Measurements from ENCODE around the gene CIITA.

The CIITA gene

DNA sequence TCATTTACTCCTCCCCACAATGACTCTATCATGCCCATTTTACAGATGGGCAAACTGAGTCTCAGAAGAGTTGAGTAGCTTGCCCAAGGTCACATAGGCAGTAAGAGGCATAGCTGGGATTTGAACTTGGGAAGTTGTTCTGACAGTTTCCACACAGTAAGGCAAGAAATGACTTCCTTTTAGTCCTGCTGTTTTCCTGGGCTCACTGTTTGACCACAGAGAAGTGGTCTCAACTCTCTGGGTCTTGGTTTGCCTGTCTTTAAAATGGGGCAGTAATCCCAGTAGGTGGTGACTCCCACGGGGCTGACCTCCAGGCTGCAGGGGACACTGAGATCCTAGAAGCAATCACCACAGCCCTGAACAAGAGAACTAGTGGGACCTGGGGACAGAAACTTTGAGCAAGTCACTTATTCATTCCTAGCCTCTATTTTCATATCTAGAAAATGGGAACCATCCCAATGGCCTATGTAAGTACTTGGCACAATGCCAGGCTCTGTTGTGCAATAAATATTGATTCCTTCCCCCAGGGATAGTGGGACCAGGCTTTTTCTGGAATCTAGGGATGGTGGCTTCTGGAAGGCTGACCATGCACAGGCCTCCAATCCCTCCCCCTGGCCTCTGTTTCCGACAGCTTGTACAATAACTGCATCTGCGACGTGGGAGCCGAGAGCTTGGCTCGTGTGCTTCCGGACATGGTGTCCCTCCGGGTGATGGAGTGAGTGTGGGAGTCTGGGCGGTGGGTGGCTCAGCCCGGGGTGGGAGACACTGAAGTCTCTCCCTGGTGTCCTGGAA is 44.7 kb downstream of the CIITA start:
- TF ChIP-seq, protein P1, sequence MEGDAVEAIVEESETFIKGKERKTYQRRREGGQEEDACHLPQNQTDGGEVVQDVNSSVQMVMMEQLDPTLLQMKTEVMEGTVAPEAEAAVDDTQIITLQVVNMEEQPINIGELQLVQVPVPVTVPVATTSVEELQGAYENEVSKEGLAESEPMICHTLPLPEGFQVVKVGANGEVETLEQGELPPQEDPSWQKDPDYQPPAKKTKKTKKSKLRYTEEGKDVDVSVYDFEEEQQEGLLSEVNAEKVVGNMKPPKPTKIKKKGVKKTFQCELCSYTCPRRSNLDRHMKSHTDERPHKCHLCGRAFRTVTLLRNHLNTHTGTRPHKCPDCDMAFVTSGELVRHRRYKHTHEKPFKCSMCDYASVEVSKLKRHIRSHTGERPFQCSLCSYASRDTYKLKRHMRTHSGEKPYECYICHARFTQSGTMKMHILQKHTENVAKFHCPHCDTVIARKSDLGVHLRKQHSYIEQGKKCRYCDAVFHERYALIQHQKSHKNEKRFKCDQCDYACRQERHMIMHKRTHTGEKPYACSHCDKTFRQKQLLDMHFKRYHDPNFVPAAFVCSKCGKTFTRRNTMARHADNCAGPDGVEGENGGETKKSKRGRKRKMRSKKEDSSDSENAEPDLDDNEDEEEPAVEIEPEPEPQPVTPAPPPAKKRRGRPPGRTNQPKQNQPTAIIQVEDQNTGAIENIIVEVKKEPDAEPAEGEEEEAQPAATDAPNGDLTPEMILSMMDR (IDR thresholded peaks at IDR 0.05; ENCODE audit: low read depth, low read length, poor library complexity, severe bottlenecking) = no peak
- no peak for TF ChIP-seq EZH2phosphoT487 (IDR thresholded peaks at IDR 0.05; ENCODE audit: borderline replicate concordance, low read length)
- H3K9me2 ChIP-seq (replicated peaks; ENCODE audit: control insufficient read depth, low read length) = no peaks in the 10 kb centered on the region
- no peak overlapping the region for H3K4me3 ChIP-seq (ENCODE audit: low read length)
- H3K4me2 ChIP-seq (ENCODE audit: low read length) = no peak overlapping the region
- H3K79me2 ChIP-seq (ENCODE audit: control insufficient read depth, low read length) = no peaks in the 10 kb centered on the region
- no peaks in the 10 kb centered on the region for H4K20me1 ChIP-seq (ENCODE audit: control insufficient read depth, insufficient read depth, low read depth, low read length)
- H3F3A ChIP-seq (ENCODE audit: control insufficient read depth, insufficient read depth) = 0 out of 2 replicates have a peak, but pooled peaks cover 2% of the 10 kb centered on the region
- H3K27ac ChIP-seq (ENCODE audit: low read depth, low read length) = no peak overlapping the region
- H3K36me3 ChIP-seq (ENCODE audit: control insufficient read depth, low read length) = peaks cover 58% of the 10 kb centered on the region
- peaks cover 7% of the 10 kb centered on the region for H3K4me1 ChIP-seq (ENCODE audit: control insufficient read depth, low read length)
- H3K27me3 ChIP-seq (ENCODE audit: control insufficient read depth, low read length) = no peaks in the 10 kb centered on the region
- no peaks in the 10 kb centered on the region for H3K9me3 ChIP-seq (ENCODE audit: control insufficient read depth, insufficient read depth, low read length)

DNA sequence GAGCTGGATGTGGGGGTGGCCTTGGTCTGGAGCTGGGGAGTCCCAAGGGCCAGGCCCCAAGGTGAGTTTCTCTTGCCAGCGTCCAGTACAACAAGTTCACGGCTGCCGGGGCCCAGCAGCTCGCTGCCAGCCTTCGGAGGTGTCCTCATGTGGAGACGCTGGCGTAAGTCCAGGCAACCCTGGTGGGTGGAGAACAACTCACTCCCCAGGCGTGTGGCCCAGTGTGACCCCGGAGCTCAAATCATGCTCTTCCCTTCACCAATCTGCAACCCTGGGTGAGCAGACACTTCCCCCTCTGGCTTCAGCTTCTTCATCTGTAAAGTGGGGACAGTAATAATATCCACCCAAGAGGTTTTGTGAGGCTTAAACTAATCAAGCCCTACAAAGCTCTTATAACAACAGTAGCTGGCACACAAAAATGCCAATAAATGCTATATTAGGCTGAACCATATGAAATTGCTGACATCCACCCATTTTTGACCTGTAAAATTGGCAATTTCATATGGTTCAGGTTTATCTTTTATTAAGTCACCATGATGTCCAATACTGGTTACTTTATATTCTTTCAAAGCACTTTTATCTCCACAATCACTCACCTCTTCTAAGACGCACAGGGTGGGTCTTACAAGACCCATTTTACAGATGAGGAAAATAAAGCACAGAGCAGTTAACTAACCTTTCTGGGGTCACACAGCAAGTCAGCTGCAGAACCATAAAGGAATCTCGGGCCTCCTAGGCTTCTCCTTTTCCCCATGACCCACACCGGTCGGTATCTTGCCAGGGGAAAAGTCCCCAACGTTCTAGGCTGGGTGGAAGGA is 45.5 kb downstream of the CIITA start:
- H4K20me1 ChIP-seq (ENCODE audit: control insufficient read depth, insufficient read depth, low read depth, low read length) = no peaks in the 10 kb centered on the region
- no peak overlapping the region for H3K27ac ChIP-seq (ENCODE audit: low read depth, low read length)
- H3K36me3 ChIP-seq (ENCODE audit: control insufficient read depth, low read length) = peaks cover 58% of the 10 kb centered on the region

DNA sequence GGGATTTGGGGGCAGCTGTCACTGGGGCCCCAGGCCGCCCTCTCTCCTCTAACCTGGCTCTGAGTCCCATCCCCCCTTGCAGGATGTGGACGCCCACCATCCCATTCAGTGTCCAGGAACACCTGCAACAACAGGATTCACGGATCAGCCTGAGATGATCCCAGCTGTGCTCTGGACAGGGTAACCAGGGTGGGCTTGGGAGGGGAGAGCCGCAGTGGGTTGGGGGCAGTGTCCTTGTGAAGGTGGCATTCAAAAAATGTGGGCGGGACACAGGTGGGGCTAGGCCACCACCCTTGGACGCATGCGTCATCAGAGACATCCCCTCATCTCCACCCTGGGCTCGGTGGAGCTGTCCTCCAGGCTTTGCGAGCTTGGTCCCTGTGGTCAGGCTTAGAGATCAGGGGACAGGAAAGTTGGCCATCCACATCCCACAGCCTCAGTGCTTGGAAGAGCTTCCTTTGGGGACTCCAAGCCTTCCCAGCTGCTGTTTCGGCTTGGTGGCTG is 46.2 kb downstream of the CIITA start:
- Histone ChIP-seq H3K4me3 (ENCODE audit: low read length) (no peak overlapping the region), H3K9me3 (ENCODE audit: control insufficient read depth, insufficient read depth, low read length) (no peaks in the 10 kb centered on the region), H3K79me2 (ENCODE audit: control insufficient read depth, low read length) (no peaks in the 10 kb centered on the region), H3K4me2 (ENCODE audit: low read length) (no peak overlapping the region), H3K4me1 (ENCODE audit: control insufficient read depth, low read length) (peaks cover 6% of the 10 kb centered on the region), H3K36me3 (ENCODE audit: control insufficient read depth, low read length) (peaks cover 52% of the 10 kb centered on the region), H3K9me2 (replicated peaks; ENCODE audit: control insufficient read depth, low read length) (no peaks in the 10 kb centered on the region), H3K27me3 (ENCODE audit: control insufficient read depth, low read length) (no peaks in the 10 kb centered on the region), H3K27ac (ENCODE audit: low read depth, low read length) (no peak overlapping the region), H4K20me1 (ENCODE audit: control insufficient read depth, insufficient read depth, low read depth, low read length) (no peaks in the 10 kb centered on the region), H3F3A (ENCODE audit: control insufficient read depth, insufficient read depth) (0 out of 2 replicates have a peak, but pooled peaks cover 2% of the 10 kb centered on the region)
- TF ChIP-seq, protein P1 (IDR thresholded peaks at IDR 0.05; ENCODE audit: low read depth, low read length, poor library complexity, severe bottlenecking) = no peak
- no peak for TF ChIP-seq EZH2phosphoT487 (IDR thresholded peaks at IDR 0.05; ENCODE audit: borderline replicate concordance, low read length)

More for the DNA sequence above, 45.5 kb downstream of the CIITA start:
- no peaks in the 10 kb centered on the region for H3K9me2 ChIP-seq (replicated peaks; ENCODE audit: control insufficient read depth, low read length)
- H3K4me1 ChIP-seq (ENCODE audit: control insufficient read depth, low read length) = peaks cover 7% of the 10 kb centered on the region
- no peak overlapping the region for H3K4me2 ChIP-seq (ENCODE audit: low read length)
- no peaks in the 10 kb centered on the region for H3K79me2 ChIP-seq (ENCODE audit: control insufficient read depth, low read length)
- no peak for TF ChIP-seq EZH2phosphoT487 (IDR thresholded peaks at IDR 0.05; ENCODE audit: borderline replicate concordance, low read length)
- no peaks in the 10 kb centered on the region for H3K9me3 ChIP-seq (ENCODE audit: control insufficient read depth, insufficient read depth, low read length)
- H3K27me3 ChIP-seq (ENCODE audit: control insufficient read depth, low read length) = no peaks in the 10 kb centered on the region
- 0 out of 2 replicates have a peak, but pooled peaks cover 2% of the 10 kb centered on the region for H3F3A ChIP-seq (ENCODE audit: control insufficient read depth, insufficient read depth)
- no peak overlapping the region for H3K4me3 ChIP-seq (ENCODE audit: low read length)

All from DOHH2 (cell line).